Measurements from ENCODE around the gene NPHP1.

The NPHP1 gene

GRCh38 chr2:110140401-110140800, 64.4 kb downstream of the NPHP1 start:
- no peak for DNase-seq (ENCODE audit: extremely low read depth, low read depth)
- no peak overlapping the region for H3K4me3 ChIP-seq (replicated peaks; ENCODE audit: low read depth, low read length)
- no peak for TF ChIP-seq CTCF (IDR thresholded peaks at IDR 0.05; ENCODE audit: low read depth, low read length, missing control alignments)

GRCh38 chr2:110134025-110134424, 70.8 kb downstream of the NPHP1 start:
- H3K4me3 ChIP-seq (replicated peaks; ENCODE audit: low read depth, low read length), result no peak overlapping the region

GRCh38 chr2:110131166-110131565, 73.6 kb downstream of the NPHP1 start:
- H3K4me3 ChIP-seq (replicated peaks; ENCODE audit: low read depth, low read length), result no peak overlapping the region
- TF ChIP-seq CTCF (IDR thresholded peaks at IDR 0.05; ENCODE audit: low read depth, low read length, missing control alignments), result no peak
- DNase-seq (ENCODE audit: extremely low read depth, low read depth), result no peak

More at GRCh38 chr2:110134025-110134424, 70.8 kb downstream of the NPHP1 start:
- no peak for TF ChIP-seq CTCF (IDR thresholded peaks at IDR 0.05; ENCODE audit: low read depth, low read length, missing control alignments)
- DNase-seq (ENCODE audit: extremely low read depth, low read depth), result no peak

GRCh38 chr2:110130757-110131156, 74.1 kb downstream of the NPHP1 start:
- TF ChIP-seq CTCF (IDR thresholded peaks at IDR 0.05; ENCODE audit: low read depth, low read length, missing control alignments), result no peak
- no peak overlapping the region for H3K4me3 ChIP-seq (replicated peaks; ENCODE audit: low read depth, low read length)
- DNase-seq (ENCODE audit: extremely low read depth, low read depth), result no peak

- no peak overlapping the region for H3K4me3 ChIP-seq (replicated peaks; ENCODE audit: low read depth, low read length)
- no peak for DNase-seq (ENCODE audit: extremely low read depth, low read depth)
- TF ChIP-seq CTCF (IDR thresholded peaks at IDR 0.05; ENCODE audit: low read depth, low read length, missing control alignments), result no peak
Measured at GRCh38 chr2:110126906-110127305, 77.9 kb downstream of the NPHP1 start.

GRCh38 chr2:110126086-110126773, 78.6 kb downstream of the NPHP1 start:
- no peak for DNase-seq (ENCODE audit: extremely low read depth, low read depth)
- H3K4me3 ChIP-seq (replicated peaks; ENCODE audit: low read depth, low read length), result no peak overlapping the region
- TF ChIP-seq CTCF (IDR thresholded peaks at IDR 0.05; ENCODE audit: low read depth, low read length, missing control alignments), result no peak

Data from HFF-Myc (cell line).